Calu3 (cell line): ENCODE measurements around the gene SULF2. TPM values are rescaled to one million over a fixed set of nuclear protein-coding genes. Genes with fewer than 3 reads are reported as not detected.

Experiments
- BruUV-seq: library from RNA; stranded (reverse); fragments of 400-500 nt; replicated peaks from 2 replicates; lab custom pipeline; 2021; lab: Mats Ljungman, UMichigan
- CTCF ChIA-PET: fragments of 300-600 bp; sonication (Branson Sonifier 250); formaldehyde crosslinking; loops from one replicate; lab custom pipeline; 2022; ENCODE audit warnings: antibody characterized with exemption; lab: Charles Lee
- DNase-seq: peaks from one replicate; pipeline ENCODE4 v3.0.0; 2022
- H3K27ac Mint-ChIP-seq: one replicate; pipeline ENCODE4 v1.8.0; 2022; ENCODE audit warnings: mixed read lengths; ENCODE audit not compliant: unreplicated experiment
- H3K27me3 Mint-ChIP-seq: one replicate; pipeline ENCODE4 v1.8.0; 2022; ENCODE audit warnings: mixed read lengths; ENCODE audit not compliant: unreplicated experiment
- H3K36me3 Mint-ChIP-seq: one replicate; pipeline ENCODE4 v1.8.0; 2022; ENCODE audit warnings: mild to moderate bottlenecking, moderate library complexity, mixed read lengths; ENCODE audit not compliant: insufficient read depth, unreplicated experiment
- H3K4me1 Mint-ChIP-seq: one replicate; pipeline ENCODE4 v1.8.0; 2022; ENCODE audit warnings: mild to moderate bottlenecking, low read depth, mixed read lengths; ENCODE audit not compliant: unreplicated experiment
- H3K4me3 Mint-ChIP-seq: one replicate; pipeline ENCODE4 v1.8.0; 2022; ENCODE audit warnings: mild to moderate bottlenecking, low read depth, moderate library complexity, mixed read lengths; ENCODE audit not compliant: unreplicated experiment
- H3K9me3 Mint-ChIP-seq: one replicate; pipeline ENCODE4 v1.8.0; 2022; ENCODE audit warnings: low read depth, mixed read lengths; ENCODE audit not compliant: unreplicated experiment
- intact Hi-C: fragments of 100-400 bp; cut with micrococcal nuclease; formaldehyde crosslinking; loops from one replicate; pipeline ENCODE4 v1.10.0; 2022; ENCODE audit not compliant: unreplicated experiment
- total RNA-seq: library from RNA; stranded (reverse); gene quantifications from 2 replicates; pipeline ENCODE4 v1.2.3, GENCODE V29; 2022
- TF ChIP-seq, protein P1 (sequence below): fragments of 200-600 bp; IDR thresholded peaks from one replicate; pipeline ENCODE4 v1.8.0; 2022; ENCODE audit warnings: antibody characterized with exemption; ENCODE audit not compliant: unreplicated experiment

The SULF2 gene
- total RNA-seq, 1 experiment from 2014 or later = 112 TPM

DNA sequence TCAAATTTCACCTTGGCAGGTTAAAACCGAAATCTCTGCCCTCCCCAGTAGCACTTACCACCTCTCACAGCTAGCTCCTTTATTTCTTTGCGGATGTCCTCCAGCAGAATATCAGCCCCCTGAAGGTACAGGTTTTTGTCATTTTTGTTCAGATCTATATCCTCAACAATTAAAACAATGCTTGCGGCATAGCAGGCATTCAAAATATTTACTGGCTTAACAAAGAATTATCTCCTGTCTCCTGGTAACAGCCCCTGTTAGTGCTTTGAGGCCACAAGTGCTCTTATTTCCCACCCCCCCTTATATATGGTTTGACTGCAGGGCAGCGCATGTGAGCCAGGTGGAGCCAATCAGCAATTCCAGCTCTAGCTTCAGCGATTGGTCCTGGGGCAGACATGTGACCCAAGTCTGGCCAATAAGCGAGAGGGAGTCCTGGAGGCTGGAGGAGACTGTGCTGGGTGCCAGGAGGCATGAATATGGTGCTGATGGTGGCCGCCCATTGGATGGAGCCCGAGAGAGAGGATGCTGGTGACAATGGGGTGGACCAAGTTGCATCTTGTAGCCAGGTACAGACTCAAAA, 21.0 kb downstream of the SULF2 start:
- DNase-seq = no peak
- no peaks in the 10 kb centered on the region for H3K27me3 Mint-ChIP-seq
- H3K36me3 Mint-ChIP-seq = no peaks in the 10 kb centered on the region

DNA sequence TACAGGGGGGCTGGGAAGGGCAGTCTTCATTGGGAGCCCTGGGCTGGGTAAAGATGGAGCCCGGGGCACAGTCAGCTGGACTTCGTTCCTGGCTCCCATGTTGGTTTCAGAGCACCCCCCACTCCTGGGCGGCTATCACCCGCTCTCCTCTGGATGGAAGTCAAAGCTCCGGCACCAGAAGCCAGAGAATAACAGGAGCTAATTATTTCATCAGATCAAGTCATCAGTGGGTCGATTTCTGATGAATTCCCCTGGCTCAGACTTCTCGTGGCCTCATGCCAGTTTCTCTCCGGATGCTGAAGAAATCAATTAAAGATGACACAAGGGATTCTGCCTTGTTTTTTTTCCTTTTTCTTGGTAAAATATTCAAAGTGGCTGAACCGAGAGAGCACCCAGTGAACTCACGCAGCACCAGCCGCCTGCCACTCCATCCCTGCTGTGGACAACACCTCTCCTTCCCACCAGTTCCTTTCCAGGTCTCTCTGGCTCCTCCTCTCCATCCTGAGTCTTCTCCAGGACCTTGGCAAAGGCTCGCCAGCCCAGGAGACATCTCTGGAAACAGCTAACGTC, 22.5 kb downstream of the SULF2 start:
- Mint-ChIP-seq H3K9me3 (no peaks in the 10 kb centered on the region), H3K4me1 (peaks cover 26% of the 10 kb centered on the region), H3K36me3 (no peaks in the 10 kb centered on the region), H3K27me3 (no peaks in the 10 kb centered on the region), H3K27ac (no peak overlapping the region), H3K4me3 (no peak overlapping the region)
- CTCF ChIA-PET = no interaction called here
- TF ChIP-seq, protein P1, sequence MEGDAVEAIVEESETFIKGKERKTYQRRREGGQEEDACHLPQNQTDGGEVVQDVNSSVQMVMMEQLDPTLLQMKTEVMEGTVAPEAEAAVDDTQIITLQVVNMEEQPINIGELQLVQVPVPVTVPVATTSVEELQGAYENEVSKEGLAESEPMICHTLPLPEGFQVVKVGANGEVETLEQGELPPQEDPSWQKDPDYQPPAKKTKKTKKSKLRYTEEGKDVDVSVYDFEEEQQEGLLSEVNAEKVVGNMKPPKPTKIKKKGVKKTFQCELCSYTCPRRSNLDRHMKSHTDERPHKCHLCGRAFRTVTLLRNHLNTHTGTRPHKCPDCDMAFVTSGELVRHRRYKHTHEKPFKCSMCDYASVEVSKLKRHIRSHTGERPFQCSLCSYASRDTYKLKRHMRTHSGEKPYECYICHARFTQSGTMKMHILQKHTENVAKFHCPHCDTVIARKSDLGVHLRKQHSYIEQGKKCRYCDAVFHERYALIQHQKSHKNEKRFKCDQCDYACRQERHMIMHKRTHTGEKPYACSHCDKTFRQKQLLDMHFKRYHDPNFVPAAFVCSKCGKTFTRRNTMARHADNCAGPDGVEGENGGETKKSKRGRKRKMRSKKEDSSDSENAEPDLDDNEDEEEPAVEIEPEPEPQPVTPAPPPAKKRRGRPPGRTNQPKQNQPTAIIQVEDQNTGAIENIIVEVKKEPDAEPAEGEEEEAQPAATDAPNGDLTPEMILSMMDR = no peak
- DNase-seq = peak; percentile 24
- intact Hi-C loops = no loop called here
- BruUV-seq = no TSS peak

More for the DNA sequence above, 21.0 kb downstream of the SULF2 start:
- BruUV-seq = no TSS peak
- peaks cover 36% of the 10 kb centered on the region for H3K4me1 Mint-ChIP-seq
- H3K9me3 Mint-ChIP-seq = no peaks in the 10 kb centered on the region
- H3K4me3 Mint-ChIP-seq = no peak overlapping the region
- H3K27ac Mint-ChIP-seq = no peak overlapping the region
- CTCF ChIA-PET = no interaction called here
- intact Hi-C loops = no loop called here
- TF ChIP-seq, protein P1 = no peak

DNA sequence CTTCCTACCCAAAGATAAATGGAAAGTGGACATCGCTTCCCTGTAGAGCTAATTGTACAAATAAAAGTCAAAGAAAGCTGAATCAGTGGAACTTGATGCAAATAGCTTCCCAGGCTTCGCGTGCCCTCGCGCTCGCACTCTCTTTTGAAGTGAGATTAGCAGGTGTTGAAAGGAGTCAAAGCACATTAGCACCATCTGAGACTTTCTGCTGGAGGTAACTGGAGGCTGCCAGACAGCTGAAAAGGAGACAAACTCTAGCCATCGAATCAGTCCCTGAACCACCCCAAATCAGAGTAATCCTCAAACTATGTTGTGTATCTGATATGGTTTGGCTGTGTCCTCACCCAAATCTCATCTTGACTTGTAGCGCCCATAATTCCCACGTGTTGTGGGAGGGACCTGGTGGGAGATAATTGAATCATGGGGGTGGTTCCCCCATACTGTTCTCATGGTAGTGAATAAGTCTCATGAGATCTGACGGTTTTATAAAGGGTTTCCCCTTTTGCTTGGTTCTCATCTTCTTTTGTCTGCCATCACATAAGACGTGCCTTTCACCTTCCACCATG, 23.7 kb downstream of the SULF2 start:
- no peak for DNase-seq
- BruUV-seq = no TSS peak
- TF ChIP-seq, protein P1 = no peak
- intact Hi-C loops = no loop called here
- Mint-ChIP-seq H3K4me1 (peaks cover 22% of the 10 kb centered on the region), H3K9me3 (no peaks in the 10 kb centered on the region), H3K27me3 (no peaks in the 10 kb centered on the region), H3K27ac (no peak overlapping the region), H3K36me3 (peaks cover 2% of the 10 kb centered on the region), H3K4me3 (no peak overlapping the region)
- CTCF ChIA-PET = no interaction called here

DNA sequence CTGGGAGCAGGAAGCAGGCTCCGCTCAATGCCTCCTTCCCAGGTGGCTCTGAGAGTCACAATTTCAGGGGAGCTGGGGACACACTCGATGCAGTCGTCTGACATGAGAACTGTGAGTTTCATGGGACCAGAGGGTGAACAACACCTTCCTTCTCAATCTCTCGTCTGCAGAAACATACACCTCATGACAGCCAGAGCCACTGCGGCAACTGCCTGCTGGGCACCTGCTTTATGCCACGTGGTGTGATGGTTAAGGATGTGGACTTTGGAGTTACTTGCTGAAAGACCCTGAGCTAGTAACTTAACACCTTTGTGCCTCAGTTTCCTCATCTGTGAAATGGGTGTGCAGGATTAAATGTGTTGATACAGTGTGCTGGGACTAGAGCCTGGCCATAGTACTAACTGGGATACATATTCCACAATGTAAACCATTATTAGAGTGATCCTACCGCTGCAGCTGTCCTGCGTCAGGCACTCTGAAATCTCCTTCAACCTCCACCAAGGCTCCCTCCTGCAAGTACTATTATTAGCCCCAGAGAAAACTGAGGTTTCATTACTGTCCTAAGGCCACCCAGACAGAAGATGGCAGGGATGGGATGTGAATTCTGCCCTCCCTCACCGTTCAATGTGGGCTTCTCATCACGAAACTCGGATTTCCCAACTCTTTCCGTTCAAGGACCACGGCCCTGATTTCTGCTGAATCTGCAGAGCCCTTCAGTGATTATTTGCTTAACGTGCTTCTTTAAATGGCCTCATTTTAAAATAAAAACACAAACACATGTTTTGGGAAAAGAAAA, 24.4 kb downstream of the SULF2 start:
- CTCF ChIA-PET = no interaction called here
- peaks cover 6% of the 10 kb centered on the region for H3K36me3 Mint-ChIP-seq
- no peak overlapping the region for H3K4me3 Mint-ChIP-seq
- TF ChIP-seq, protein P1 = no peak
- no peak overlapping the region for H3K27ac Mint-ChIP-seq
- peaks cover 15% of the 10 kb centered on the region for H3K4me1 Mint-ChIP-seq
- no TSS peak for BruUV-seq
- no peaks in the 10 kb centered on the region for H3K27me3 Mint-ChIP-seq
- DNase-seq = no peak
- H3K9me3 Mint-ChIP-seq = no peaks in the 10 kb centered on the region
- intact Hi-C loops = no loop called here
